PC-9 (cell line): ENCODE measurements around the gene ABCB9. TPM values are rescaled to one million over a fixed set of nuclear protein-coding genes. Genes with fewer than 3 reads are reported as not detected.

Experiments
- BruUV-seq: library from RNA; stranded (reverse); fragments of 400-500 nt; replicated peaks from 2 replicates; lab custom pipeline; 2021; lab: Mats Ljungman, UMichigan
- CTCF ChIA-PET: fragments of 300-600 bp; sonication (Branson Sonifier 250); formaldehyde crosslinking; loops from one replicate; lab custom pipeline; 2022; ENCODE audit warnings: antibody characterized with exemption; lab: Charles Lee
- POLR2A ChIA-PET: fragments of 300-600 bp; sonication (Branson Sonifier 250); formaldehyde crosslinking; loops from one replicate; lab custom pipeline; 2022; ENCODE audit warnings: antibody characterized with exemption; ENCODE audit not compliant: unreplicated experiment; lab: Charles Lee
- DNase-seq, 2 experiments: peaks; one replicate each; pipeline versions ENCODE4 v3.0.0 to v3.0.0-alpha.2; 2015 to 2022; ENCODE audit warnings: mixed read lengths in 1 of 2
- H2AFZ ChIP-seq: fragments of 200-600 bp; sonication (generic); 2 replicates; pipeline ENCODE4 v1.8.1; 2017; ENCODE audit warnings: antibody characterized with exemption
- H3F3A ChIP-seq: fragments of 200-600 bp; sonication (generic); 2 replicates; pipeline ENCODE4 v1.8.1; 2017; ENCODE audit warnings: antibody characterized with exemption, mild to moderate bottlenecking, low read depth; ENCODE audit not compliant: insufficient read depth
- H3K27ac ChIP-seq: fragments of 200-600 bp; sonication (generic); 2 replicates; pipeline ENCODE4 v1.6.1; 2016; ENCODE audit warnings: mixed run types
- H3K27me3 ChIP-seq: fragments of 200-600 bp; sonication (generic); 2 replicates; pipeline ENCODE4 v1.6.1; 2016; ENCODE audit warnings: low read depth, mixed run types; ENCODE audit not compliant: insufficient read depth
- H3K36me3 ChIP-seq: fragments of 200-600 bp; sonication (generic); 2 replicates; pipeline ENCODE4 v1.6.1; 2016; ENCODE audit warnings: low read depth, mixed run types
- H3K4me1 ChIP-seq: fragments of 200-600 bp; sonication (generic); replicated peaks from 2 replicates; pipeline ENCODE4 v1.6.1; 2016; ENCODE audit warnings: mixed run types; ENCODE audit not compliant: insufficient read depth
- H3K4me2 ChIP-seq: fragments of 200-600 bp; sonication (generic); 2 replicates; pipeline ENCODE4 v1.6.1; 2017; ENCODE audit warnings: mixed run types
- H3K4me3 ChIP-seq: fragments of 200-600 bp; sonication (generic); 2 replicates; pipeline ENCODE4 v1.6.1; 2016; ENCODE audit warnings: mixed run types
- H3K79me2 ChIP-seq: fragments of 200-600 bp; sonication (generic); 2 replicates; pipeline ENCODE4 v1.6.1; 2017; ENCODE audit warnings: low read depth, mixed run types
- H3K9me2 ChIP-seq: fragments of 200-600 bp; sonication (generic); 2 replicates; pipeline ENCODE4 v1.8.1; 2017; ENCODE audit warnings: mild to moderate bottlenecking; ENCODE audit not compliant: insufficient read depth
- H3K9me3 ChIP-seq: fragments of 200-600 bp; sonication (generic); 2 replicates; pipeline ENCODE4 v1.8.1; 2016; ENCODE audit warnings: low read depth; ENCODE audit not compliant: insufficient read depth
- H4K20me1 ChIP-seq: fragments of 200-600 bp; sonication (generic); 2 replicates; pipeline ENCODE4 v1.8.1; 2017; ENCODE audit not compliant: insufficient read depth
- CTCF ChIP-seq: fragments of 200-600 bp; sonication (generic); conservative IDR thresholded peaks from 2 replicates; pipeline ENCODE4 v1.6.1; 2017; ENCODE audit warnings: mixed run types, antibody characterized with exemption, mild to moderate bottlenecking, moderate library complexity
- EZH2 ChIP-seq: fragments of 200-600 bp; sonication (generic); IDR thresholded peaks from 2 replicates; pipeline ENCODE4 v1.8.0; 2017; ENCODE audit warnings: antibody characterized with exemption, low read depth
- intact Hi-C: fragments of 100-400 bp; cut with micrococcal nuclease; formaldehyde crosslinking; loops from one replicate; pipeline ENCODE4 v1.10.0; 2022; ENCODE audit not compliant: unreplicated experiment
- total RNA-seq: library from RNA; stranded (reverse); gene quantifications from 2 replicates; pipeline ENCODE4 v1.2.3, GENCODE V29; 2021

The ABCB9 gene
- total RNA-seq, 1 experiment from 2014 or later, result 13.0 TPM

DNA sequence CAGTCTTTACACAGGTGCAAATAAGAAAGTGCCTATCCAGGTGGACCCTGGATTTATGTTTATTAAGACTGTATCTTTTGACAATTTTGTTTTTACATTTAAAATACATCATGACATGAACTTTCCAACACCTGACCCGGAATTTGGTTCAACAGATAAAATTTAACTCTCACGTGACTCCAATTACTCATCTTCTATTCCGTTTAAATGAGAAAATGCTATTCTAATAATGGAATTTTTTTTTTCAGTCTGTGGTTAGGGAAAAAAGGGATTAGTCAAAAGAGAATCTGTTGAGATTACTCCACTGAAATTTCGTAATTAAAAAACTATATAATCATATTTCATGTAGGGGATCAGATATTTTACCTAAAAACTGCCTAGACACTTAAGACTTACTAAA, 81.4 kb downstream of the ABCB9 start:
- H3K4me2 ChIP-seq, result no peak overlapping the region
- H2AFZ ChIP-seq, result no peak overlapping the region
- H3K9me3 ChIP-seq, result no peaks in the 10 kb centered on the region
- H4K20me1 ChIP-seq, result peaks cover 33% of the 10 kb centered on the region; the same call in 1 of the 2 replicates
- POLR2A ChIA-PET, result no interaction called here
- intact Hi-C loops, result no loop called here
- CTCF ChIA-PET, result no interaction called here
- H3K27me3 ChIP-seq, result no peaks in the 10 kb centered on the region
- H3K36me3 ChIP-seq, result peaks cover 7% of the 10 kb centered on the region; the same call in 1 of the 2 replicates
- DNase-seq, result no peak
- H3K4me1 ChIP-seq, result peaks cover 51% of the 10 kb centered on the region
- no TSS peak for BruUV-seq
- peaks cover 91% of the 10 kb centered on the region for H3K79me2 ChIP-seq
- H3F3A ChIP-seq, result peaks cover 35% of the 10 kb centered on the region
- H3K4me3 ChIP-seq, result no peak overlapping the region
- TF ChIP-seq CTCF (no peak), EZH2 (no peak)
- H3K27ac ChIP-seq, result peak overlapping the region; percentile 38; the same call in 1 of the 2 replicates
- H3K9me2 ChIP-seq, result no peaks in the 10 kb centered on the region

DNA sequence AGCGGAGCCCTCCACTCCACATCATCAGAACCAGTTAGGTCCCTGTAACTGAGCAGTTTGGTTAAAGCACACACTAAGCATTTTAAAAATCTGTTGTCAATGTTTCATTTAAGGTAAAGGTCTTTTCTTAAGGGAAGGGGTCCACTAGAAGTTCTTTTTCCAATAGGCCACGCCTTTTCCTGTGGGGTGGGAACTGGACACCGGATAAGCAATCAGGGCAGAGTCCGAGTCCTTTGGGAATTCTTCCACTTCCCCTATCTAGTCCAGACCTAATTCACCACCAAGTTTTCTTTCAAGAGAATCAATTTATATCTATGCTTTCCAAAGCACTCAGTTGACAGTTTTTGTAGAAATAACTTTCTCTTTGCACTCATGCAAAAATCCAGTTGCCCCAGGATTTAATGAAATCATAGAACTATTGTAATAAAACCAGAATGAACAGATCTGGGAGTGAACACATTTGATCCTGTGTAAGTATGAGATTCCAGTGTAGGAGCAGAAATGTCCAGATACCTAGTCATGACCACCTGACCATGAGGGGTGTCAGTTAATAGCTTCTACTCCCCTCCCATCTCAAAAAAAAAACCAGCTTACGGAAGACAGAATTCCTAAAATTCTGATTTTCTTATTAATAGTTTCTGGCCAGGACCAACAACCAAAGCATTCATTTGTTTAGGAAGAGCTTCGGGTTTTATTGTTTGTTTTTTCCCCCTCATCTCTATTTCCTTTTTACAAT, 82.0 kb downstream of the ABCB9 start:
- intact Hi-C loops, result no loop called here
- Histone ChIP-seq H3K9me2 (no peaks in the 10 kb centered on the region), H3K4me3 (no peak overlapping the region), H2AFZ (no peak overlapping the region), H3K36me3 (peaks cover 12% of the 10 kb centered on the region; the same call in 1 of the 2 replicates), H4K20me1 (peaks cover 37% of the 10 kb centered on the region; the same call in 1 of the 2 replicates), H3K4me1 (peaks cover 45% of the 10 kb centered on the region), H3K4me2 (no peak overlapping the region), H3K9me3 (no peaks in the 10 kb centered on the region), H3K79me2 (peaks cover 91% of the 10 kb centered on the region), H3K27me3 (no peaks in the 10 kb centered on the region), H3K27ac (0 out of 2 replicates have a peak overlapping the region, but pooled peaks have one; percentile 9), H3F3A (peaks cover 29% of the 10 kb centered on the region)
- BruUV-seq, result no TSS peak
- ChIA-PET POLR2A (no interaction called here), CTCF (no interaction called here)
- no peak for TF ChIP-seq CTCF
- no peak for TF ChIP-seq EZH2
- no peak for DNase-seq

DNA sequence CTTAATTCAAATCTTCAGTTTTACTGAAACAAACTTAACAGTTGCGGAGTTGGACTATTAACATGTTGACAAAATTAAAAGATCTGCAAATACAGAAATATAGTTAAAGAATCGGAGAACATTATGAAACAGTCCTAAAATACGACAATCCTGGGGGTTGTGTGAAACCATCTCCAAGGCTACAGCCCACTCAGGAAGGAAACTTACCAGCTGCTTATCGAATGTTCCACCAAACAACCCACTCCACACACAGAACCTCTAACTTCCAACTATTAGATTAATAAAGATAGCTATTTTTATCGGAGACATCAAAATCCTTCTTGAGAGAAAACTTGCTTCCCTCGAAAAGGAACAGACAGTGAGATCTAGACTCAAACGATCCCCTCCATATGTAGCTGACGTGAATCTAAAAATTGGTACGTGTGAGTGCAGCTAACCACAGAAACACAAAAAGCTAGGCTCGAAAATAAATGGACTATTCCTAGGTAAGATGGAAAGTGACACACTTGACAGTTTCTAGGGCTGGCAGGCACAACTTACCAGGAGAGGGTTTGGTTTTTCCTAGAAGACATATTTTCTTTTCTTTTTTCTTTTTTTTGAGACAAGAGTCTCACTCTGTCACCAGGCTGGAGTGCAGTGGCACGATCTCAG, 83.2 kb downstream of the ABCB9 start:
- Histone ChIP-seq H3K79me2 (peaks cover 98% of the 10 kb centered on the region), H3K9me2 (no peaks in the 10 kb centered on the region), H3K27me3 (no peaks in the 10 kb centered on the region), H3F3A (peaks cover 24% of the 10 kb centered on the region), H4K20me1 (peaks cover 41% of the 10 kb centered on the region; the same call in 1 of the 2 replicates), H3K4me2 (no peak overlapping the region), H3K9me3 (no peaks in the 10 kb centered on the region), H3K27ac (no peak overlapping the region), H3K4me3 (no peak overlapping the region), H2AFZ (no peak overlapping the region), H3K36me3 (peaks cover 12% of the 10 kb centered on the region; the same call in 1 of the 2 replicates), H3K4me1 (peaks cover 36% of the 10 kb centered on the region)
- TF ChIP-seq CTCF (no peak), EZH2 (no peak)
- ChIA-PET POLR2A (no interaction called here), CTCF (no interaction called here)
- BruUV-seq, result no TSS peak
- intact Hi-C loops, result no loop called here
- DNase-seq, result no peak
